ENCODE data around the gene MRPL18.
"Not testable (repeated sequence)": the region's sequence is repeated elsewhere in the genome, so short reads cannot be mapped to it uniquely, and the experiment has no call there.

MRPL18 gene

DNA sequence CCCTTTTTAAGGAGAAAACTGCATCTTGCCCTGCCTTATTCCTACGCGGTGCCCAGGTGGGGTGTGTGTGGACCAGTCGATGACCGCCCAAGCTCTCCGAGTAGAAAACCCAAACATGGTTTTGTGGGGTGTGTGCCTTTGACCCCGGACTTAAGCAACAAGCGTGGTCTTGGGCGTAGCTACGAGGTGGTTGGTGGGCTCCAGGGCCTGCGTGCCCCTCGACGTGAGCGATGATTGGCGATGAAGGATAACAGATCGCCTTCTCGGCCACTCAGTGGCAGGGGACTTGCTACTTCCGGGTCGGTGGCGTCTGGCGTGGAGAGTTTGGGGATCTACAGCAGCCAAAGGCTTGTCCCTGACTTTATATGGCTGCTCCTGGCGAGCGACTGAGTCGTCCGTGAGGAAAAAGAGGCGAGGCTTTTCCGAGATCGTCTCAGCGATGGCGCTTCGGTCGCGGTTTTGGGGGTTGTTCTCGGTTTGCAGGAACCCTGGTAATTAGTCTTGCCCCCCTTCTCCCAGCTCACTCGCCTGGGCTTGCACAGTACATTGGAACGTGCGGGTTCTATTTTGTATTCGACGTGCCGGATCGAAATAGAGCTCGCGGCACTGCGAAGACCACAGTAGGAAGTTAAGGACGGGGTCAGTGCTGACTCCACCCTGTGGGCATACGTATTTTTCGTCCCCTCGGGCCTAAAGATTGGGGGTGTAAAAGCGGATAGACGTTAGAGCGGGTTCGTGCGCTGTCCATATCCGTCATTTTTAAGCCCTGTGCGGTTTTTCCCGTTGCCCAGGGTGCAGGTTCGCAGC, at the start of gene MRPL18:
MRPL18 (plus strand) TSS at position 319 of the 807 bp plus-strand sequence; CDS start at position 440, 121 bp downstream.
- DNase-seq: peak; percentile 84

DNA sequence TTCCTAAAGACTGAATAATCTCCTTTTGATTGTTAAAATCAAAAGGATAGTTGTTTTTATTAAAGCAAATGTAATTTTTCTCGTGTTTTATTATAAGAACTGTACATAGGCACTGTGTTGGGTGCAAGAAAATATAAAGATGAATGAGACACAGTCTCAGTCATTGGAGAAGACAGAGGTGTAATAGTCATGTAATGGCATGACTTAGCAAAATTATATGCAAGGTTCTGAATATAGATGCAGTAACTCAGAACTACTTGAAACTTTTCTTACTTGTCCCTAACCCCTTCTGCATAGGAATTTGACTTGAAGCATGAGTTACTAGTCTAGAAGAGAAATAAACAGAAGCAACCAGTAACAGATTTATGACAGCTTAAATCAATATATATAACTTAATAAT, 48.1 kb upstream of the MRPL18 start:
- DNase-seq: no peak

DNA sequence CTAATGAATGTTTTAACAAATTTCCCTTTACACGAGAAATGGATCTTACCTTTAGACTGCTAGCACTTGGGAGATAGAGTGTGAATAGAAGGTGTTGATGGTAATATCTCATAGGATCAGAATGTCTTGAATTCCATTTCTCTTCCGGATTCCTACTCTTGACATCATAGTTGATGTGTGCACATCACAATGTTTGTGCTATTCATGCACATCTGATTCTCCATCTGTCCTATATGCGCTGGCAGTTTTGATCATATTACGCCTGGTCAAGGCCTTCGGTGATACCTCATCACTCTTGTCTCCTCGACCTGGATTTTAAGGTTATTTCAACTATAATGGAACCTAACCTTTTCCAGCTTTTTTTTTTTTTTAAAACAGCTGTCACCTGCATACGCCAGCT, 45.2 kb upstream of the MRPL18 start:
- DNase-seq: no peak

DNA sequence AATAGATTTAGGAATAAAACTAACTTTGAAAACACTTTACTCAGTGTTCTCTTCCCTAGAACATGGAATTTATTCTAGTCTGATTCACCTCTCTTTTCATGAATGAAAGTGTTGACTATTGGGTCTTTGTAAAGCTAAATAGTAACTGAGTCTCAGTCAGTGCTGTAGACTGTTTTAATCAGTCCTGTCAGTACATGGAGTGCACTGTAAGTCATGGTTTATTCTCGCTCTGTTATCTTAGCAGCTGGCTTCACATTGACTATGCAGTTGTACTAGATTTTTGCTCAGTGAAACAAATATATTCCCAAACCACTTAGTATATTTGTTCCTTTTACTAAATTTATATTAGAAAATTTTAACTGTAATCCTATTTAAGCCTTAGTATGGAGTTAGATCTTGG, 43.5 kb upstream of the MRPL18 start:
- DNase-seq: no peak

DNA sequence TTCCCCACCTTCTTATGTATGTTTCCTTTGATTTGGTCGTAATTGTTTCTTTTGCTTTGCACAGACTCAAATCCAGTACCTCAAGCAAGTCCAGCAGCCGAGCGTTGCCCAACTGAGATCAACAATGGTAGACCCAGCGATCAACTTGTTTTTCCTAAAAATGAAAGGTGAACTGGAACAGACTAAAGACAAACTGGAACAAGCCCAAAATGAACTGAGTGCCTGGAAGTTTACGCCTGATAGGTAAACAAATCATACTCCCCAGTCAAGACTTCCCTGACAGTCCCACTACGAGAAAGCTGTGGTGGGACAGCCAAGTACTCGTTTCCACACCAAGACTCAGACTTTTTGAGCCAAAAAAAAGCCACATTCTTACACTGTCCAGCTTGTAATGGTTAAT, 42.1 kb upstream of the MRPL18 start:
- not testable (repeated sequence) for DNase-seq

DNA sequence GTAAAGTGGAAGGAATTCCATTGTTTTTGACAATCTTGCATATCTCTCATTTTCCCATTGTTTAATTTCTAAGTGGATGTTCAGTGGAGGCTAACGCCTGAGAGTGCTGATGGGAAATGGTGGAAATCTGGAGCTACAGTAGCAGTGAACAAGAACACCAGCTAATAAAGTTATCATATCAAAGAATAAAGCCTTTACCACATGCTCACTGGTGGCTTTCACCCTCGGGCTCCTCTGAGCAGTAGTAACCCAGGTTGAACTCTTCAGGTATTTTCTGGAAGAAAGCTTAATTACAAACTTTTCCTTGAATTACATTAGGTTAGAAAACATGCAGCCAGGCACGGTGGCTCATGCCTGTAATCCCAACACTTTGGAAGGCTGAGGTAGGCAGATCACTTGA, 38.8 kb upstream of the MRPL18 start:
- no peak for DNase-seq

DNA sequence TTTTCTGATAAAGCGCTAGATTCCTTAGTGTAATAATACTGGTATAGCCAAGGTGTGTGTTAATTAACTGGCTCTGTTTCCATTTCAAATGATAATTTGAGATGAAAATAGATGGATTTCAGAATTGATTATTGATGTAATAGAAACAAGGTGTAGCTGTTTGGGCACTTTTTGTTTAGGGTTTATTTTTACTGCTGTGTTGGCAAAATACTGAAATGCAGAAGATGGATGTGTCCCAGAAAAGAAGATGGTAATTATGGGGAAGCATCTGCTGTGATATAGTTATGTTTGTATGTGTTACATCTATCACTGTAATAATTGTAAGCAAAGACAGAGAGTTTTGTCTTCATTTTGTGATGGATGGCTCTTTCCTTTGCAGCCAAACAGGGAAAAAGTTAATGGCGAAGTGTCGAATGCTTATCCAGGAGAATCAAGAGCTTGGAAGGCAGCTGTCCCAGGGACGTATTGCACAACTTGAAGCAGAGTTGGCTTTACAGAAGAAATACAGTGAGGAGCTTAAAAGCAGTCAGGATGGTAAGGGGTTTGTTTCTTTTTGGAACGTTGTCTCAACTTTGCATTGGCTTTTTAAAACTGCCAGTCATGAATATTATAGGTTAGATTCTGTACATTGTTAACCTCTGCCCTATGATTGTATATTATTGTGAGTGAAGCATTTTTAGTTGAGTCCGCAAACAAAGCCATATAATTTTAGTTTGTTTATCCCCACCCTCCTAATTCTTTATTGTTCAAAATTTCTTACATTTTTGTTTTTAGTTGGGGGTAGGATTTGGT, 37.0 kb upstream of the MRPL18 start:
- DNase-seq: no peak

DNA sequence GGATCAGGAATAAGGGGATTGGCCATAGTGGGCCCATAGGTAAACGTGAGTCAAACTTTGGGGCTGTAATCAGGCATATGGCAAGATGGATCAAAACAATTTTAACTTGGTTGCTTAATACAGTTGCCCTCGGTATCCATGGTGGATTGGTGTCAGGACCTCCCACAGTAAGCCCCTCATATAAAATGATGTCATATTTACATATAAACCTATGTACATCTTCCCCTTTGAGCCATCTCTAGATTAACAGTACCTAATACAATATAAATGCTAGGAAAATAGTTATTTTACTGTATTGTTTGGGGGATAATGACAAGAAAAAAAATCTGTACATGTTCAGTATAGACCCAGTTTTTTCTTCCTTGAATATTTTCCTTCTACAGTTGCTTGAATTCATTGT, 35.9 kb upstream of the MRPL18 start:
- no peak for DNase-seq

DNA sequence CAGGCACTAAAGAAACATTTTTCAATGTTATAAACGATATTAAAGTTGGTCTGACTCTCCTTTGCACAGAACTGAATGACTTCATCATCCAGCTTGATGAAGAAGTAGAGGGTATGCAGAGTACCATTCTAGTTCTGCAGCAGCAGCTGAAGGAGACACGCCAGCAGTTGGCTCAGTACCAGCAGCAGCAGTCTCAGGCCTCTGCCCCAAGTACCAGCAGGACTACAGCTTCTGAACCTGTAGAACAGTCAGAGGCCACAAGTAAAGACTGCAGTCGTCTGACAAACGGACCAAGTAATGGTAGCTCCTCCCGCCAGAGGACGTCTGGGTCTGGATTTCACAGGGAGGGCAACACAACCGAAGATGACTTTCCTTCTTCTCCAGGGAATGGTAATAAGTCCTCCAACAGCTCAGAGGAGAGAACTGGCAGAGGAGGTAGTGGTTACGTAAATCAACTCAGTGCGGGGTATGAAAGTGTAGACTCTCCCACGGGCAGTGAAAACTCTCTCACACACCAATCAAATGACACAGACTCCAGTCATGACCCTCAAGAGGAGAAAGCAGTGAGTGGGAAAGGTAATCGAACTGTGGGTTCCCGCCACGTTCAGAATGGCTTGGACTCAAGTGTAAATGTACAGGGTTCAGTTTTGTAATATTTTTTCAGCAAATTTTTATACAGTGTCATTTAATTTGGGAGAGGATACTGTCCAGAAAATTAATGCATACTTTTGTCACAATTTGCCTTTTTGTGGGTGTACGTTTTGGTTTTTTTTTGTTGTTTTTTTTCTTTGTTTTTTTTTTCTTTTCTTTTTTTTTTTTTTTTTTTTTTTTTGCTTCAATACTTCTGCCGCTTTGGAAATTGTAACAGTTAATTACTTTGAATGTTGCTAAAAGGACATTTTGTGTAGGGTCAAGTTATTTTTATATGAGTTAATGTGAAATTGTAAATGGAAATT, 35.0 kb upstream of the MRPL18 start:
- DNase-seq: no peak

DNA sequence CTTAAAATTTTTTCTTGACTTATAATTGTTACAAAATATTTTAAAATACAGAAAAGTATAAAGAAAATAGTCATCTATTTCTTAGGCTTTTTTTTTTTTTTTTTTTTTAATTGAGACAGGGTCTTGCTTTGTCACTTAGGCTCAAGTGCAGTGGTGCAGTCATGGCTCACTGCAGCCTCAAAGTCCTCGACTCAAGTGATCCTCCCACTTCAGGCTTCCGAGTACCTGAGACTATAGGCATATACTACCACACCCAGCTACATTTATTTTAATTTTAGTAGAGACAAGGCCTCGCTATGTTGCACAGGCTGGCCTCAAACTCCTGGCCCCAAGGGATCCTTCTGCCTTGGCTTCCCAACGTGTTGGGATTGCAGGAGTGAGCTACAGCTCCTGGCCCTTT, 33.8 kb upstream of the MRPL18 start:
- DNase-seq: peak; percentile 14

DNA sequence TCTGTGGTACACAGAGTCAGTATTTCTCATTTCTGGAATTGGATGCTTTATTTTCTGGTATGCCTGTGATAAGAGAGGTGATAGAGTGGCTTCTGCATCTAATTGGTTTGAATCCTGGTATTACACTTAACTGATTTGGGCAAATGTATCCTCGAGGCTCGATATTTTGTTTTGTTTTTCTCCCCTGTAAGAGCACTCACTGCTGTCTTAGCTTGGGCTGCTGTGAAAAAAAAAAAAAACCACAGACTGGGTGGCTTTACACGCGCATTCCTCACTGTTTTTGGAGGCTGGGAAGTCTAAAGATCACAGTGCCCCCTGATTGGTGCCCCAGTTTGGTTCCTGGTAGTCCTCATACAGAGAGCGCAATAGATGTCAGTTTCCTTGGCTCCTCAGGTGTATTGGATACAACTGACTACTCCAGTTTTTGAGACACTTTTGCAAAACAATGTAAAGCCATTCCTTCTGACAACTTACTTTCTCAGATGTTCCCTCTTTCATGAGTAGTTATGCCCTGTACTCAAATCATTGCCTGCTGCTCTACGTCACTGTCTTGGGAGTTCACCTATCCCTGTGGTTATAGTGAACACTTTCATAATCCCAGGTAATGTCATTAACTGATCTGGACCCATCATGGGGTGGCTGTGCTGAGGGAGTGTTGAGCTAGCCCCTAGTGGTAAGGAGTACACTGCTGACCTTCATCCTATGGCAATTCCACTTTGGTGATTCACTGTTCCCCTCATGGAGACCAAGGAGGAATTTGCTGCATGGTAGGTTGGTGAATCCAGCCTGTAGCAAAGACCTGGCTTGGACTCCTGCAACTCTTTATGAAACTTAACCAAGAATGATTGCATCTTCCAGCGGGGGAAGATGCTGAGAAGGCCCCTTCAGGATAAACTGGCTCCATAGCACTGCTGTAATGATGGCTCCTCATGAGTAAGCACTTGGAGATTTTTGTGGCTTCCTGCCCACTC, 32.0 kb upstream of the MRPL18 start:
- DNase-seq: no peak

DNA sequence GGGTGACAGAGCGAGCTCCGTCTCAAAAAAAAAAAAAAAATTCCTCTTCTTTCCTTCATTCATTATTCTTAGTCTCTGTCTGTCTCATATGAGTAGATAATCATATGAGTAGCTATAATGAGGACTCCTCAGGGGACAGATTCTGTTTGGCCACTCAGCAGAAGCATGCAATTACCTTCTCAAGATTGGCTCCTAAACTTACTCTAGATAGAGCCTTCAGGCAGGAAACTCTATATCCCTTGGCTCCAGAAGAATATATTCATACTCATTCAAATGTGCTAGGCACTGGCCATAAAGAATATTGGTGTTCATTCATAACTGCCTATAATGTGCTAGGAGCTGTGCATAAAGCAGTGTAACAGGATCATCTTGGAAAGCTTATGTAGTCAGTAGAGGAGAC, 30.6 kb upstream of the MRPL18 start:
- no peak for DNase-seq

DNA sequence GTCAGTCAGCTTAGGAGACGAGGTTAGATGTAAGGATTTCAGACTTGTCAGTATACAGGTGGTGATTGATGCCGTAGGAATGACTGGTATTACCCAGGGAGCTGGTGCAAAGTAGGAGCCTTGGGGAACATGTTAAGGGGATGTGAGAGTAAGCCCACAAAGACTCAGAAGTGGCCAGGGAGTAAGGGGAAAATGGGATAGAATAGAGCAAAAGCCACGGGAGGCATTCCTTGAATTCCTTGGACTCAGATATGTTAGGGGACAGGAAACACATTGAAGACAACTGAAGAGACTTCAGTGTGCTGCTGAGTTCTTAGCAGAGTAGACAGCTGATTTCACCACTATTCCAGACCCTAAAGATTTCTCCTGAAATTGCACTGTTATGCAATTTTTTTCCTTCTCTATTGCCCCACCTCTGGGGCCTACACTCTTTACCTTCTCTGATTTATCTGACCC, 29.6 kb upstream of the MRPL18 start:
- DNase-seq: no peak

DNA sequence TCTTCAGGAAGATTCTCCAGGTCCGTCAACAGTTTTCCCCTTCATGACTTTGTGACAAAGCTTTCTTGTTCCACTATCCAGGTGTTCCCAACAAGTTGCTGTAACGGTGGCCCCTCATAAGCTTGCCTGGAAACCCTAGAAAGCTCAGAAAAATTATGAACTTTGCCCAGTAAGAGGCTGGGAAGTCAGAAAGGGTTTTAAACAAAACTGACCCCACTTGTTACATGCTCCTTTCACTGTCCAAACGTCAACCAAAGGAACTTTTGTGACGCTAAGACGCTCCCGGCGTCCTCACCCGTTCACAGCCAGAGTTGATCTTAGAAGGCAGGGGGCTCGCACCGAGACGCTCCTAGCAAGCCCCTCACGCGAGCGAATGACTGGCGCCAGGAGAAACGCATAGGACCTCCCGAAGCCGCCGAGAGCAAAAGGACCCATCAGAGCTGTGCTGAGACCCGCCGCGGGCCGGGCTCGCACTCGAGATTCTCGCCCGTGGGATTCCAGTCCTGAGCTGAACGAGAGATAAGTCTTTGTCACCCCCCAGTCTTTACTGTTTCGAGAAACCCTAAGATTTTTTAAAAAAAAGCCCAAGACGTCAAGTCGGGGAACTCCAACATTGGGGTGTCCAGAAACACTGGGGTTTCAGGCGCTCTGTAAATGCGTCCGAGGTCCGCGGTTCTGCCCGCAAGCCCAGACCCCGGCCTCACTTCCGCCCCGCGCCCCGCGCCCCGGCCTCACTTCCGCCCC, 29.0 kb upstream of the MRPL18 start:
- DNase-seq: no peak

DNA sequence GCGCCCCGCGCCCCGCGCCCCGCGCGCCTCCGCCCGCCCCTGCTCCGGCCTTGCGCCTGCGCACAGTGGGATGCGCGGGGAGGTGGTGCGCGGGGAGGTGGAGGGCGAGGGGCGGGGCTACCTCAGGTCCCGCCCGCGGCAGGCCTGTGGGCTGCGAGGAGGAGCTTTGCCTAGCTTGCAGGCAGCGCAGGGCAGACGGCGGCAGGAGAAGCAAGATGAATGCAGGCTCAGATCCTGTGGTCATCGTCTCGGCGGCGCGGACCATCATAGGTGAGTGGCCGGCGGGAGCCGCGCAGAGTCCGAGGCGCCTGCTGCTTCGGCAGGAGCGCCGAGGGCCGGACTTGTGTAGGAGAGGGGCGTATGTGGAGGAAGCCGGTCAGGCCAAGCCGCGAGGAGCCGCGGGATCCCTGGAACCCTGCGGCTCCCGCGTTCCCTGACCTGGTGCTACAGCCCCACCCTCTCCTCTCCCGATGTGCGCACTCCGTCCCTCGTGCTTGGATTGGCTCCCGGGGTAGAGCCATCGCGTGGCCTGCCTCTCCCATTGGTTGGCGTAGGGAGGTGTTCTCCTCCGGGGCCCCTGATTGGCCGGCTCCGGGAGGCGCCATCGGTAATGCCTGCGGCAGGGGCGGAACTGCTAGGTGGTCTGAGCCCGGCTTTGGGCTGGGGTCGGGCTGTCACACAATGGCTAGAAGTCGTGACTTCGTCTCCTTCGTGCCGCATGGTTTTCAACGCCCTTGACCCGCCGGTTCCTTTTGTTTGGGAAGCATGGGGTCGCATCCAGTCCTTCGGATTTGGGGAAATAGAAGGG, 28.2 kb upstream of the MRPL18 start, which contains the start of gene ACAT2:
ACAT2 (plus strand) TSS at position 173 of the 808 bp plus-strand sequence; CDS start at position 216, 43 bp downstream.
- DNase-seq: peak; percentile 73

DNA sequence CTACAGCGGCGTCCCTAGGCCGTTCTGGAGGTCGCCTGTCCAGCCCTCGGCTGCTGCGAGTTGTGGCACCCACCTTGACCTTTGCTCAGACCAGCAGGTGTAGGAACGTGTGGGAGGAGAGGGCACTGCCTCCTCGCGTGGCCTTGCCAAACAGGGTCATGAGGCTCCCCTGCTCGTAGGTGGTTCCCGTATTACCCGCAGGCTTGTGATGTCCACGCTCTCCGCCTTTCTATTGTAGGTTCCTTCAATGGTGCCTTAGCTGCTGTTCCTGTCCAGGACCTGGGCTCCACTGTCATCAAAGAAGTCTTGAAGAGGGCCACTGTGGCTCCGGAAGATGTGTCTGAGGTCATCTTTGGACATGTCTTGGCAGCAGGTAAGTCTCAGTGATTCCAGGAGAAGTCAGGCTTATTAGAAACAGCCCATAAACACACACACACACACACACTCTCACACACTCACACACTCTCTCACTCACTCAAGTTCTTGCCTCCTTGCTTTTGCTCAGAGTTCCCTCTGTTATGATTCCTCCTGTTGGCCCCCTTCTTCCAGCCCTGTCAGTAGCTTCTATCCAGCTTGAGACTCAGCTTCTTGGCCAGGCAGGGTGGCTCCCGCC, 27.5 kb upstream of the MRPL18 start:
- no peak for DNase-seq

DNA sequence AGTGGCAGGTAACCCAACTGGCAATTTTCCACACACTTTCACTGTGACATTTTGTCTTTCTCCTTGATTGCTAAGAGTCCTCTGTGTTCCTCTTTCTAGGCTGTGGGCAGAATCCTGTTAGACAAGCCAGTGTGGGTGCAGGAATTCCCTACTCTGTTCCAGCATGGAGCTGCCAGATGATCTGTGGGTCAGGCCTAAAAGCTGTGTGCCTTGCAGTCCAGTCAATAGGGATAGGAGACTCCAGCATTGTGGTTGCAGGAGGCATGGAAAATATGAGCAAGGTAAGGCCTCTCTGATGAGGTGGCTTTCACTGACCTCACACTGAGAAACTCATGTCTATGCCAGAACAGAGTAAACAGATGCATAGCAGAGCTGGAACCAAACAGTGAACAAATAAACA, 23.4 kb upstream of the MRPL18 start:
- no peak for DNase-seq

DNA sequence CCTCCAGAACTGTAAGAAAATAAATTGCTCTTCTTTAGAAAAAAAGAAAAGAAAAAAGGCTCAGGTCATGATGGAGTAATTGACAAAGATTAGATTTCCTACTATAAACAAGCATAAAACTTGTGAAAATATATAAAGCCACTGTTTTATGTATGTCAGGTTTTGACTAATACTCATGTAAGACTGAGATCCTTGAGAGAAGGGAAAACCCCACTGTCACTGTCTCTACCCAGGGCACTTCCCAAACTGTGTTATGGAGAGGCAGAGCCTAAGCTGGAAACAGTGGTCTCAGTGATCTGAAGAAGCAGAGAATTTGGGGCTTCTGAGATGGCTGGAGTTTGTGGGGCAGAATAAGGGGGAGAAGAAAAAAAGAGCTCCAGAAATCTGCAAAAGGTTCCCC, 20.8 kb upstream of the MRPL18 start:
- no peak for DNase-seq

DNA sequence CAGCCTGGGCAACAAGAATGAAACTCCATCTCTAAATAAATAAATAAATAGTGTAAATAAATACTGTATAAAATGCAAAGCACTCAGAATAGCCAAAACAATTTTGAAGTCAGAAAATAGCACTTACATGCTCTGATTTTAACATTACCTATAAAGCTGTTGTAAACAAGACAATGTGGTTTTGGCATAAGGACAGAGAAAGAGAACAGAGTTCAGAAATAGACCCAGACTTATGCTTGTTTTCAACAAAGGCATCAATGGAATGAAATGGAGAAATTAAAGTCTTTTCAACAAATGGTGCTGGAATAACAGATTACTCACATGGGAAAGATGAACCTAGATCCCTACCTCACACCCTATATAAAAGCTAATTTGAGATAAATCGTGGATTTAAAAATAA, 18.1 kb upstream of the MRPL18 start:
- DNase-seq: no peak
